ENCODE data around the gene SFMBT1.

DNA sequence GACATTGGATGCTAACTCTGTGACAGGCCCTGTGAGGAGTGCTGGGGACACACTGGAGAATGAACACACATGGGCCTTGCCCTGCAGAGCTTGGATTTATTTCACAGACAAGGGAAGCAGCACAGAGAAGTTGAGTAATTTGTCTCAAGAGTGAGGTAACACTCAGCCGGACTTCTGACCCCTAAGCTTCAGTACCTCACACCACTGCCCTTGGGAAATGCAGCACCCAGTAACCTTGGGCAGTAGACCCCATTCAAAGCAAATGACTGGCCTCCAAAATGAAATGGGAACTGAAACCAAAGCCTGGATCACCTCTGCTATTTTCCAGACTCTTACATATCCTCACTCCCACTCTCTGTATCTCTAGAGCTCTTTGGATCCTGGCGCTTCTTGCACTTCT, 47.1 kb upstream of the SFMBT1 start:
- TF ChIP-seq CTCF (conservative IDR thresholded peaks at IDR 0.05 in 1 of 2, IDR thresholded peaks at IDR 0.05 in 1 of 2; ENCODE audit: low read depth in 1 of 2, low read length in 2 of 2) (no peak), EZH2 (IDR thresholded peaks at IDR 0.05; ENCODE audit: low read length, missing control alignments) (no peak)
